H9 (cell line): ENCODE data around the gene PPM1N. TPM values are rescaled to one million over a fixed set of nuclear protein-coding genes. Genes with fewer than 3 reads are reported as not detected.

Experiments used
- DNase-seq: peaks from one replicate; pipeline ENCODE4 v3.0.0-alpha.2; 2017
- H2AFZ ChIP-seq: one replicate; pipeline ENCODE4 v1.6.1; 2013; ENCODE audit warnings: mild to moderate bottlenecking, low read length, control low read depth, moderate library complexity
- H2AK5ac ChIP-seq: 2 replicates; pipeline ENCODE4 v1.6.1; 2013; ENCODE audit warnings: low read length, control low read depth, mixed read lengths; ENCODE audit not compliant: insufficient read length
- H2BK120ac ChIP-seq: one replicate; pipeline ENCODE4 v1.6.1; 2013; ENCODE audit warnings: low read depth, mild to moderate bottlenecking, low read length, control low read depth, inconsistent platforms; ENCODE audit not compliant: poor library complexity, severe bottlenecking
- H2BK12ac ChIP-seq: 2 replicates; pipeline ENCODE4 v1.6.1; 2013; ENCODE audit warnings: low read length, control low read depth, mixed read lengths, low read depth; ENCODE audit not compliant: insufficient read length
- H2BK15ac ChIP-seq: 2 replicates; pipeline ENCODE4 v1.6.1; 2013; ENCODE audit warnings: low read depth, low read length, control low read depth
- H2BK20ac ChIP-seq: one replicate; pipeline ENCODE4 v1.6.1; 2013; ENCODE audit warnings: low read depth, mild to moderate bottlenecking, low read length, control low read depth, inconsistent platforms; ENCODE audit not compliant: poor library complexity, severe bottlenecking
- H2BK5ac ChIP-seq: 2 replicates; pipeline ENCODE4 v1.6.1; 2013; ENCODE audit warnings: low read length, control low read depth, mixed read lengths; ENCODE audit not compliant: insufficient read length
- H3K14ac ChIP-seq: 2 replicates; pipeline ENCODE4 v1.6.1; 2013; ENCODE audit warnings: low read length, control low read depth; ENCODE audit not compliant: insufficient read depth
- H3K18ac ChIP-seq: 2 replicates; pipeline ENCODE4 v1.6.1; 2013; ENCODE audit warnings: low read depth, mild to moderate bottlenecking, mixed read lengths, low read length, control low read depth; ENCODE audit not compliant: insufficient read length
- H3K23ac ChIP-seq: 2 replicates; pipeline ENCODE4 v1.6.1; 2013; ENCODE audit warnings: low read length, control low read depth, mixed read lengths, low read depth; ENCODE audit not compliant: insufficient read length
- H3K23me2 ChIP-seq: 2 replicates; pipeline ENCODE4 v1.6.1; 2013; ENCODE audit warnings: low read depth, mild to moderate bottlenecking, mixed read lengths, low read length, control low read depth; ENCODE audit not compliant: insufficient read length, poor library complexity, severe bottlenecking
- H3K27ac ChIP-seq: 2 replicates; pipeline ENCODE4 v1.5.1; 2013; ENCODE audit warnings: low read length, control low read depth, mixed read lengths, low read depth; ENCODE audit not compliant: insufficient read length
- H3K27me3 ChIP-seq: 2 replicates; pipeline ENCODE4 v1.6.1; 2013; ENCODE audit warnings: low read length, control low read depth, inconsistent platforms; ENCODE audit not compliant: insufficient read depth
- H3K4ac ChIP-seq: 2 replicates; pipeline ENCODE4 v1.6.1; 2013; ENCODE audit warnings: low read depth, mild to moderate bottlenecking, control low read depth, inconsistent platforms, low read length, moderate library complexity
- H3K4me1 ChIP-seq: 2 replicates; pipeline ENCODE4 v1.6.1; 2013; ENCODE audit warnings: low read length, control low read depth, inconsistent platforms; ENCODE audit not compliant: insufficient read depth
- H3K4me2 ChIP-seq: 2 replicates; pipeline ENCODE4 v1.6.1; 2013; ENCODE audit warnings: low read length, control low read depth, mixed read lengths; ENCODE audit not compliant: insufficient read length, insufficient read depth
- H3K56ac ChIP-seq: 2 replicates; pipeline ENCODE4 v1.6.1; 2013; ENCODE audit warnings: low read depth, mild to moderate bottlenecking, mixed read lengths, low read length, control low read depth; ENCODE audit not compliant: insufficient read length
- H3K79me1 ChIP-seq: 2 replicates; pipeline ENCODE4 v1.6.1; 2013; ENCODE audit warnings: low read depth, mild to moderate bottlenecking, moderate library complexity, low read length, control low read depth, inconsistent platforms; ENCODE audit not compliant: insufficient read depth, poor library complexity, severe bottlenecking
- H3K79me2 ChIP-seq: 2 replicates; pipeline ENCODE4 v1.6.1; 2013; ENCODE audit warnings: low read length, control low read depth, inconsistent platforms; ENCODE audit not compliant: insufficient read depth
- H3K9ac ChIP-seq: 2 replicates; pipeline ENCODE4 v1.6.1; 2013; ENCODE audit warnings: low read length, control low read depth, mixed read lengths; ENCODE audit not compliant: insufficient read length; ENCODE audit errors: extremely low read depth
- H3K9me3 ChIP-seq: one replicate; pipeline ENCODE4 v1.6.1; 2013; ENCODE audit warnings: low read depth, low read length, inconsistent platforms; ENCODE audit not compliant: control insufficient read depth
- H3T11ph ChIP-seq: one replicate; pipeline ENCODE4 v1.6.1; 2013; ENCODE audit warnings: mild to moderate bottlenecking, low read length, control low read depth, inconsistent platforms
- H4K20me1 ChIP-seq: one replicate; pipeline ENCODE4 v1.6.1; 2013; ENCODE audit not compliant: control insufficient read depth, insufficient read length, insufficient read depth
- H4K5ac ChIP-seq: 2 replicates; pipeline ENCODE4 v1.6.1; 2013; ENCODE audit warnings: low read depth, mild to moderate bottlenecking, mixed read lengths, low read length, control low read depth; ENCODE audit not compliant: insufficient read length
- H4K8ac ChIP-seq: replicated peaks from 2 replicates; pipeline ENCODE4 v1.6.1; 2013; ENCODE audit warnings: low read length, control low read depth, mixed read lengths, low read depth; ENCODE audit not compliant: insufficient read length
- H4K91ac ChIP-seq: 2 replicates; pipeline ENCODE4 v1.6.1; 2013; ENCODE audit warnings: low read depth, mild to moderate bottlenecking, moderate library complexity, mixed read lengths, low read length, control low read depth; ENCODE audit not compliant: insufficient read length
- H3K27ac Mint-ChIP-seq, 3 experiments: 2 replicates in 2 of 3; 3 replicates in 1 of 3; pipeline ENCODE4 v1.8.0; 2020 to 2021; ENCODE audit warnings: mixed read lengths in 3 of 3, mild to moderate bottlenecking in 1 of 3, moderate library complexity in 1 of 3
- H3K27me3 Mint-ChIP-seq: 2 replicates; pipeline ENCODE4 v1.8.0; 2021; ENCODE audit warnings: low read depth, mild to moderate bottlenecking, moderate library complexity, mixed read lengths
- H3K36me3 Mint-ChIP-seq, 3 experiments: 2 replicates in 2 of 3; 3 replicates in 1 of 3; pipeline ENCODE4 v1.8.0; 2020 to 2021; ENCODE audit warnings: low read depth in 3 of 3, mixed read lengths in 3 of 3; ENCODE audit not compliant: insufficient read depth in 1 of 3
- H3K4me1 Mint-ChIP-seq, 2 experiments: 2 replicates each; pipeline ENCODE4 v1.8.0; 2020; ENCODE audit warnings: mixed read lengths in 2 of 2
- H3K4me3 Mint-ChIP-seq, 2 experiments: 2 replicates in 1 of 2; 3 replicates in 1 of 2; pipeline ENCODE4 v1.8.0; 2020 to 2021; ENCODE audit warnings: mild to moderate bottlenecking in 2 of 2, mixed read lengths in 2 of 2, moderate library complexity in 1 of 2
- H3K9me3 Mint-ChIP-seq, 2 experiments: 2 replicates in 1 of 2; 3 replicates in 1 of 2; pipeline ENCODE4 v1.8.0; 2020; ENCODE audit warnings: mild to moderate bottlenecking in 2 of 2, mixed read lengths in 2 of 2, moderate library complexity in 1 of 2
- WGBS: extraction: QIAGEN DNeasy Blood & Tissue Kit; methylation state at CpG from one replicate; pipeline ENCODE4 v1.1.7; 2013; ENCODE audit warnings: missing lambda C conversion rate, low lambda C conversion rate, mixed read lengths; ENCODE audit not compliant: insufficient read length; ENCODE audit errors: extremely low coverage; 5-methylcytosine and 5-hydroxymethylcytosine counted together
- total RNA-seq: library from RNA; stranded (reverse); gene quantifications from 2 replicates; pipeline ENCODE4 v1.2.1, GENCODE V29; 2021
- TF ChIP-seq, protein P1 (sequence below): fragments of 200-600 bp; sonication (generic); conservative IDR thresholded peaks from 3 replicates; pipeline ENCODE4 v1.8.0; 2021; ENCODE audit warnings: antibody characterized with exemption, mild to moderate bottlenecking

The PPM1N gene
- total RNA-seq, 1 experiment from 2014 or later: 7.7 TPM

DNA sequence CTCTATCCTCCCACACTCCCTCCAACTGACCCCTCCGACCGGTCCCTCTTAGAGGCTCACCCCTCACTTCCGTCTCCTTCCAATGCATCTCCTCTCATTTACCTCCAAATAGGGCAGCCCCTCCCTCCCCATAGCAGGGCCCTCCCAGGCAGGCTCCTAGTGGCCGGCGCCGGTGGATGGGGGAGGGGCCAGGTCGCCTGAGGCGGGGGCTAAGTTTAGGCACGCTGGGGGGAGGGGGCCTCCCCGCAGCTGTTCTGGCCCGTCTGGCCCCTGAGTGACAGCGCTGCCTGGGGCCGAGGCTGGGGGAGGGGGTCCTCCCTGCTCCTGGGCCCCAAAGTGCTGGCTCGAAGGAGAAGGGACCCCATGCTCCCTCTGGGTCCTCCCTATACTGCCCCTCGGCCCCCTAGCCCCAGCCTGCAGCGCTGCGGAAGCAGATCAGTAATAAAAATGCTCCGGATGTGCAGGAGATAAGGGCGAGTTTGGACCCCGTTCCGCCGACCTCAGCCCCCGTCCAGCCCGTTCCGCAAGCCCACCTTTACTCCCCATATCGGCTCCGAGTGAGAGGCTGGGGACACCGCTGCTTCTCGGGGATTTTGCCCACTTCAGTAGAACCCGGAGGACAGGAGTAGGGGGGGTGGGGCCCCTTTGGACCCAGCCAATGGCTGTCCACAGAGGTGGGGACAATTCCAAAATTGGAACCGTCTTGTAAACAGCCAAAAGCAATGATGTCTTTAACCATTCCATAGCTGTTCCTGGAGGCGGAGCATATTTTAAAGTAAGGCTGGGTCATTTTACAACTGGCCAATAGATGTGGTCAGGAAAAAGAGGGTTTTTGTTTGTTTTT lies 5.4 kb upstream of the PPM1N start:
- Histone ChIP-seq H2BK15ac (no peak overlapping the region; the same call in 1 of the 2 replicates), H3K56ac (no peak overlapping the region), H3K4me2 (peak overlapping the region; percentile 68), H4K91ac (no peak overlapping the region), H3K14ac (peak overlapping the region; percentile 81), H2BK5ac (no peak overlapping the region), H2BK20ac (no peak overlapping the region), H3K9me3 (no peaks in the 10 kb centered on the region), H2BK120ac (no peak overlapping the region), H3K27me3 (no peaks in the 10 kb centered on the region; the same call in 1 of the 2 replicates), H3K79me2 (no peaks in the 10 kb centered on the region), H3K79me1 (no peaks in the 10 kb centered on the region), H3K18ac (peak overlapping the region; percentile 63), H2AK5ac (no peak overlapping the region), H4K5ac (no peak overlapping the region), H2BK12ac (no peak overlapping the region), H3T11ph (no peak overlapping the region), H3K4me1 (no peaks in the 10 kb centered on the region), H3K4ac (no peak overlapping the region), H3K23ac (no peak overlapping the region), H4K20me1 (no peaks in the 10 kb centered on the region), H4K8ac (no peak overlapping the region), H3K27ac (no peak overlapping the region), H3K9ac (no peak overlapping the region), H3K23me2 (peaks cover 15% of the 10 kb centered on the region), H2AFZ (no peak overlapping the region)
- H3K27me3 Mint-ChIP-seq: peaks cover 12% of the 10 kb centered on the region
- peak overlapping the region; percentile 27 to 80 (median 62); a peak in 3 of 7 replicates for H3K27ac Mint-ChIP-seq
- no peaks in the 10 kb centered on the region; a peak in 2 of 5 replicates for H3K9me3 Mint-ChIP-seq
- peaks cover 21 to 29% of the 10 kb centered on the region in 2 experiments for H3K4me1 Mint-ChIP-seq
- TF ChIP-seq, protein P1, sequence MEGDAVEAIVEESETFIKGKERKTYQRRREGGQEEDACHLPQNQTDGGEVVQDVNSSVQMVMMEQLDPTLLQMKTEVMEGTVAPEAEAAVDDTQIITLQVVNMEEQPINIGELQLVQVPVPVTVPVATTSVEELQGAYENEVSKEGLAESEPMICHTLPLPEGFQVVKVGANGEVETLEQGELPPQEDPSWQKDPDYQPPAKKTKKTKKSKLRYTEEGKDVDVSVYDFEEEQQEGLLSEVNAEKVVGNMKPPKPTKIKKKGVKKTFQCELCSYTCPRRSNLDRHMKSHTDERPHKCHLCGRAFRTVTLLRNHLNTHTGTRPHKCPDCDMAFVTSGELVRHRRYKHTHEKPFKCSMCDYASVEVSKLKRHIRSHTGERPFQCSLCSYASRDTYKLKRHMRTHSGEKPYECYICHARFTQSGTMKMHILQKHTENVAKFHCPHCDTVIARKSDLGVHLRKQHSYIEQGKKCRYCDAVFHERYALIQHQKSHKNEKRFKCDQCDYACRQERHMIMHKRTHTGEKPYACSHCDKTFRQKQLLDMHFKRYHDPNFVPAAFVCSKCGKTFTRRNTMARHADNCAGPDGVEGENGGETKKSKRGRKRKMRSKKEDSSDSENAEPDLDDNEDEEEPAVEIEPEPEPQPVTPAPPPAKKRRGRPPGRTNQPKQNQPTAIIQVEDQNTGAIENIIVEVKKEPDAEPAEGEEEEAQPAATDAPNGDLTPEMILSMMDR: no peak
- peak overlapping the region; percentile 76 to 88 for H3K4me3 Mint-ChIP-seq
- peak; percentile 94 for DNase-seq
- H3K36me3 Mint-ChIP-seq: peaks cover 2 to 17% (median 14%) of the 10 kb centered on the region in 3 experiments; a peak in 6 of 7 replicates
- WGBS: no CpG with 5 or more reads among the region's 32 CpGs
